Measurements from ENCODE around the gene ABLIM1. TPM values are rescaled to one million over a fixed set of nuclear protein-coding genes. Genes with fewer than 3 reads are reported as not detected.

Gene ABLIM1
- total RNA-seq, 1 donor from 2014 or later = 144 TPM

DNA sequence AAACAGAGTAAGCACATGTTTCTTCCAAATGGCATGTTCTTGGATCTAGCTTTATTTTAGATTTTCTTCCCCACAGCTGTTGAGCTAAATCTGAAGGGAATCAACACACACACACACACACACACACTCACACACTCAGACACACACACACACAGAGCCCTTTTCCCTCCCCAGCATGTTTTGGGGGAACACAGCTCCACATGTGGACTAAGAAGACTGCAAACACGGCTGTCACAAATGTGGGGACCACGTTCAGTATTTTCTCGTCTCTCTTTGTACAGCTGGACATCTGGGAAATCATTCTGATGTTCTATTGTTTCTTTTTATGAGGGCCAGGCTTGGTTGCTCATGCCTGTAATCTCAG lies 116.3 kb downstream of the ABLIM1 start:
- Histone ChIP-seq H3K9me3 (no peaks in the 10 kb centered on the region), H3K4me1 (peaks cover 27% of the 10 kb centered on the region), H3K27ac (peak overlapping the region; percentile 34), H3K27me3 (no peaks in the 10 kb centered on the region), H3K36me3 (no peaks in the 10 kb centered on the region), H3K4me3 (no peak overlapping the region)
- TF ChIP-seq, protein P1, sequence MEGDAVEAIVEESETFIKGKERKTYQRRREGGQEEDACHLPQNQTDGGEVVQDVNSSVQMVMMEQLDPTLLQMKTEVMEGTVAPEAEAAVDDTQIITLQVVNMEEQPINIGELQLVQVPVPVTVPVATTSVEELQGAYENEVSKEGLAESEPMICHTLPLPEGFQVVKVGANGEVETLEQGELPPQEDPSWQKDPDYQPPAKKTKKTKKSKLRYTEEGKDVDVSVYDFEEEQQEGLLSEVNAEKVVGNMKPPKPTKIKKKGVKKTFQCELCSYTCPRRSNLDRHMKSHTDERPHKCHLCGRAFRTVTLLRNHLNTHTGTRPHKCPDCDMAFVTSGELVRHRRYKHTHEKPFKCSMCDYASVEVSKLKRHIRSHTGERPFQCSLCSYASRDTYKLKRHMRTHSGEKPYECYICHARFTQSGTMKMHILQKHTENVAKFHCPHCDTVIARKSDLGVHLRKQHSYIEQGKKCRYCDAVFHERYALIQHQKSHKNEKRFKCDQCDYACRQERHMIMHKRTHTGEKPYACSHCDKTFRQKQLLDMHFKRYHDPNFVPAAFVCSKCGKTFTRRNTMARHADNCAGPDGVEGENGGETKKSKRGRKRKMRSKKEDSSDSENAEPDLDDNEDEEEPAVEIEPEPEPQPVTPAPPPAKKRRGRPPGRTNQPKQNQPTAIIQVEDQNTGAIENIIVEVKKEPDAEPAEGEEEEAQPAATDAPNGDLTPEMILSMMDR (IDR thresholded peaks at IDR 0.05) = no peak
- DNase-seq = no peak
- no peak for ATAC-seq
- intact Hi-C loops (cut with DNase I) = loop anchor here (10.0 kb wide), 1 partner anchor 243 kb away; no protein-coding TSS in a partner anchor

DNA sequence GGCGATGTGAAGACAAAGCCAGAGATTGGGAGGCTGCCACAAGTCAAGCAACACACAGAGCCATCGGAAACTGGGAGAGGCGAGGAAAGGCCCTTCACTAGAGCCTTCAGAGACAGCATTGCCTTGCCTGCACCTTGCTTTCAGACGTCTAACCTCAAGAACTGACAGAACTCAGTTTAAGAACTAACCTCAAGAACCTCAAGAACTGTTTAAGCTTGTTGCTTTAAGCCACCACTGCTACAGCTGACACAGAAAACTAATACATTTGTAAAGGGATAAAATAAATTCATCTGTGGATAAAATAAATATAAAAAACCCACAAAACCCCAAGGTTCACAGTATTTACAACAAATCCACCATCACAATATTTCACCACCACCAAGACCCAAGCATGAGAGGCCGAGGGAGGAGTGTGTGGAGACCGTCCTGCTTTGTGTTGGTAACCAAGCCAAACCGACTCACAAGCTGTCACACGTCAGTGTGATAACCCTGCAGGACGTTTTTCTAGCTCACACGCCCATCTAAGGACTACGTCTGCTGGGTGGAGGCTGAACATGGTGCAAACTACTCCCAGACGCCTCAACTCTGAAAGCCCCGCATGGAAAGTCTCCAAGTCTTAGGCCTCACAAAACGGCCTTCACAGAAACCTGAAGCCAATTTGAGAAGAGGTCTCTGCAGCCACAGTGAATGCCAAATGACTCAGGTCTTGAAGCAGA lies 116.8 kb downstream of the ABLIM1 start:
- Histone ChIP-seq H3K9me3 (no peaks in the 10 kb centered on the region), H3K27ac (peak overlapping the region; percentile 34), H3K4me3 (no peak overlapping the region), H3K27me3 (no peaks in the 10 kb centered on the region), H3K4me1 (peaks cover 27% of the 10 kb centered on the region), H3K36me3 (no peaks in the 10 kb centered on the region)
- ATAC-seq = peak; percentile 71
- TF ChIP-seq, protein P1 (IDR thresholded peaks at IDR 0.05) = no peak
- DNase-seq = no peak
- intact Hi-C loops (cut with DNase I) = loop anchor here (10.0 kb wide), 1 partner anchor 244 kb away; no protein-coding TSS in a partner anchor

DNA sequence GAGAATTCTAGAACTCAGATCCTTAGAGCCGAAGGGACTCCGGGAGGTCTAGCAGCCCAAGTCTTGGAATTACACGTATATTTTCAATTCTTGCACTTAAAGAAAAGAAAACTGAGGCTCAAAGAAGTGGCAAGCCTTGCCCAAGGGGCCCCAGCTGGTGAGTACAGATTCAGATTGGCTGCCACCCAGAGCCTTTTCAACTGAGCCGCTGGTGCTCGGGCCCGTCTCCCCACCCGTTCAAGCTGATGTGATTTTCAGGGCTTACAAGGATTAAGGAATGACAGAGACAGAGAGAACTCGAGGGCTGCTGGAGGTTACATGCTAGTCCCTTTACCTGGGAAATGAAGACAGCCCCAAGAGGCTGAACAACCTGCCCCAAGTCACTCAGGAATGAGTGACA lies 117.8 kb downstream of the ABLIM1 start:
- peaks cover 27% of the 10 kb centered on the region for H3K4me1 ChIP-seq
- H3K27ac ChIP-seq = no peak overlapping the region
- no peak for ATAC-seq
- no peak for DNase-seq
- H3K27me3 ChIP-seq = no peaks in the 10 kb centered on the region
- H3K9me3 ChIP-seq = no peaks in the 10 kb centered on the region
- H3K36me3 ChIP-seq = no peaks in the 10 kb centered on the region
- no peak overlapping the region for H3K4me3 ChIP-seq
- TF ChIP-seq, protein P1 (IDR thresholded peaks at IDR 0.05) = no peak
- intact Hi-C loops (cut with DNase I) = loop anchor here (10.0 kb wide), 1 partner anchor 245 kb away; no protein-coding TSS in a partner anchor

DNA sequence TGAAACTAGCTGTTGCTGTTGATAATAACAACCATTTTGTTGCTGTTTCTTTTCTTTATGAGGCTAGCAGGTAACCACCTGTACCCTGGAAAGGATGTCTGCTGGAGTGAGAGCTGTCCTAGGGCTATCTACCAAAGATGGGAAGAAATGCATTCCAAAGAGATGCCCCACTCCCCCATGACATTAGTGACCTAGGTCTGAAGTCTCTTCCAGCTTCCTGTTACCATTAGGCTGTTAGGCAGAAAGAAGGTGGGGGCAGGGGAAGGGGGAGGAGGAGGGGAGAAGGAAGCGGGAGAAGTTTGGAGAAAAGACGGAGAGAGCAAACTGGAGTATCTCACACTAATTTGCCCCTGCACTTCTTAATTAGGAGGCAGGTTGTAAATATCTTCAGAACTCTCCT lies 118.5 kb downstream of the ABLIM1 start:
- no peak for ATAC-seq
- H3K27ac ChIP-seq = no peak overlapping the region
- no peak for DNase-seq
- H3K9me3 ChIP-seq = no peaks in the 10 kb centered on the region
- H3K4me1 ChIP-seq = peaks cover 27% of the 10 kb centered on the region
- intact Hi-C loops (cut with DNase I) = loop anchor here (10.0 kb wide), 2 partner anchors 55 to 245 kb away; no protein-coding TSS in a partner anchor
- H3K36me3 ChIP-seq = no peaks in the 10 kb centered on the region
- no peaks in the 10 kb centered on the region for H3K27me3 ChIP-seq
- TF ChIP-seq, protein P1 (IDR thresholded peaks at IDR 0.05) = no peak
- H3K4me3 ChIP-seq = no peak overlapping the region

DNA sequence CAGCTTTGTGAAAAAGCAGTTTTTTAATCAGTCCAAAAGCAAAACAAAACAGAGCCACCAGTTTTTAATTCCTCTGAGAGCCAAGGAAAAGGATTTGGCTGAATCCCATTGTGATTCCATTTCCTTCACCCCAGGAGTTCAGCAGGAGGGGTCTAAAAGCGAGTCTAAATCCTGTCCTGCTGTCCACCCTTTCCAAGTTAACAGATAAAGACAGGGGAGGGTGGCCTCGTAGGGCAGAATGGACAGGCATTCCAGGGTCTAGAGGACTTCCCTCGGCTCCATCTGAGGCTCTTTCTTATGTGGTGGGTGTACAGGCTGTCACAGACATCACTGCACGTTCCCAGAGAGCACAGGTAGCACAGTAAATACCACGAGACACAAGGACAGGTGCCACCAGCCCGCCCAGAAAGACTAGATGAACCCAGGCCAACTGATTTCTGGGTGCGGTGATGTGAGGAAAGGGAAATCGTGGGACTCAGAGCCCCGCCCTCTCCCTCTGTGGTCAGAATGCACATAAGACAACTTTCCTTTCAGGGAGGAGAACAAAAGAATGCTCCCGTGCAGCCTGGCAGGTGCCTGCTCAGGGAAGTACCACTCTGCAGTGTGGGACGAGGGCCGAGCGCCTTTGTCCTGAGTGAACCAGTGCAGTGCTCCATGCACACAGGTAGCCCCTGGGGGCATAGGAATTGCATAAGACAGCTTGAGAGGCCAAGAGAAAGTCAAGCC lies 119.7 kb downstream of the ABLIM1 start:
- Histone ChIP-seq H3K36me3 (no peaks in the 10 kb centered on the region), H3K9me3 (no peaks in the 10 kb centered on the region), H3K27ac (no peak overlapping the region), H3K27me3 (no peaks in the 10 kb centered on the region), H3K4me3 (no peak overlapping the region), H3K4me1 (peaks cover 27% of the 10 kb centered on the region)
- intact Hi-C loops (cut with DNase I) = loop anchor here (10.0 kb wide), 1 partner anchor 54 kb away; no protein-coding TSS in a partner anchor
- TF ChIP-seq, protein P1 (IDR thresholded peaks at IDR 0.05) = no peak
- DNase-seq (no peak), ATAC-seq (peak; percentile 53)
